ENCODE results near the gene GPT2.

Gene GPT2

GRCh38 chr16:46926470-46927225 lies 42.5 kb downstream of the GPT2 start:
- no peak for DNase-seq (ENCODE audit: low read depth)
- no peak for TF ChIP-seq CTCF (conservative IDR thresholded peaks at IDR 0.05; ENCODE audit: low read depth, low read length)
- H3K4me3 ChIP-seq (ENCODE audit: low read length): no peak overlapping the region

- H3K4me3 ChIP-seq (ENCODE audit: low read length): no peak overlapping the region
- no peak for TF ChIP-seq CTCF (conservative IDR thresholded peaks at IDR 0.05; ENCODE audit: low read depth, low read length)
- DNase-seq (ENCODE audit: low read depth): no peak
Observed at GRCh38 chr16:46927273-46927672, 43.1 kb downstream of the GPT2 start.

- DNase-seq (ENCODE audit: low read depth): no peak
- no peak overlapping the region for H3K4me3 ChIP-seq (ENCODE audit: low read length)
- TF ChIP-seq CTCF (conservative IDR thresholded peaks at IDR 0.05; ENCODE audit: low read depth, low read length): no peak
Observed at GRCh38 chr16:46928811-46929210, 44.6 kb downstream of the GPT2 start.

GRCh38 chr16:46929378-46930332 lies 45.5 kb downstream of the GPT2 start:
- peak; percentile 91 for TF ChIP-seq CTCF (conservative IDR thresholded peaks at IDR 0.05; ENCODE audit: low read depth, low read length)
- DNase-seq (ENCODE audit: low read depth): no peak
- no peak overlapping the region for H3K4me3 ChIP-seq (ENCODE audit: low read length)

- H3K4me3 ChIP-seq (ENCODE audit: low read length): no peak overlapping the region
- no peak for TF ChIP-seq CTCF (conservative IDR thresholded peaks at IDR 0.05; ENCODE audit: low read depth, low read length)
- DNase-seq (ENCODE audit: low read depth): no peak
Observed at GRCh38 chr16:46930861-46931260, 46.7 kb downstream of the GPT2 start.

- DNase-seq (ENCODE audit: low read depth): no peak
- no peak for TF ChIP-seq CTCF (conservative IDR thresholded peaks at IDR 0.05; ENCODE audit: low read depth, low read length)
- no peak overlapping the region for H3K4me3 ChIP-seq (ENCODE audit: low read length)
Observed at GRCh38 chr16:46932802-46933201, 48.6 kb downstream of the GPT2 start.
